Nephron progenitor cell (in vitro differentiated cells): Measurements from ENCODE around the gene HNRNPR.

Experiments used
- DNase-seq: peaks from one replicate; pipeline ENCODE4 v3.0.0; 2021
- H3K27ac Mint-ChIP-seq: 2 replicates; pipeline ENCODE4 v1.8.0; 2021; ENCODE audit warnings: mild to moderate bottlenecking, moderate library complexity, mixed read lengths
- H3K27me3 Mint-ChIP-seq: 2 replicates; pipeline ENCODE4 v1.8.0; 2021; ENCODE audit warnings: mild to moderate bottlenecking, low read depth, mixed read lengths; ENCODE audit not compliant: poor library complexity
- H3K36me3 Mint-ChIP-seq: 2 replicates; pipeline ENCODE4 v1.8.0; 2021; ENCODE audit warnings: low read depth, mixed read lengths
- H3K4me1 Mint-ChIP-seq: 2 replicates; pipeline ENCODE4 v1.8.0; 2021; ENCODE audit warnings: mixed read lengths
- H3K4me3 Mint-ChIP-seq: 2 replicates; pipeline ENCODE4 v1.8.0; 2021; ENCODE audit warnings: mild to moderate bottlenecking, moderate library complexity, mixed read lengths
- H3K9me3 Mint-ChIP-seq: 2 replicates; pipeline ENCODE4 v1.8.0; 2021; ENCODE audit warnings: mild to moderate bottlenecking, moderate library complexity, mixed read lengths
- CTCF ChIP-seq: fragments of 200-600 bp; sonication (generic); IDR thresholded peaks from 2 replicates; pipeline ENCODE4 v1.5.0; 2021; ENCODE audit warnings: antibody characterized with exemption

HNRNPR gene

GRCh38 chr1:23366146-23366545 lies 22.1 kb upstream of the HNRNPR start:
- H3K36me3 Mint-ChIP-seq = peaks cover 65% of the 10 kb centered on the region
- TF ChIP-seq CTCF = no peak
- DNase-seq = no peak
- peak overlapping the region; percentile 96 for H3K4me3 Mint-ChIP-seq
- H3K9me3 Mint-ChIP-seq = peaks cover 67% of the 10 kb centered on the region
- peaks cover 12% of the 10 kb centered on the region for H3K27me3 Mint-ChIP-seq
- H3K4me1 Mint-ChIP-seq = peaks cover 32% of the 10 kb centered on the region
- no peak overlapping the region for H3K27ac Mint-ChIP-seq

GRCh38 chr1:23362218-23362713 lies 18.2 kb upstream of the HNRNPR start:
- no peak for TF ChIP-seq CTCF
- H3K27ac Mint-ChIP-seq = no peak overlapping the region

GRCh38 chr1:23358310-23358875 lies 14.3 kb upstream of the HNRNPR start:
- no peaks in the 10 kb centered on the region for H3K4me1 Mint-ChIP-seq
- H3K4me3 Mint-ChIP-seq = no peak overlapping the region
- H3K27ac Mint-ChIP-seq = no peak overlapping the region
- no peak for DNase-seq
- H3K9me3 Mint-ChIP-seq = peaks cover 75% of the 10 kb centered on the region
- no peak for TF ChIP-seq CTCF
- peaks cover 49% of the 10 kb centered on the region for H3K27me3 Mint-ChIP-seq
- peaks cover 66% of the 10 kb centered on the region for H3K36me3 Mint-ChIP-seq

More at GRCh38 chr1:23362218-23362713, 18.2 kb upstream of the HNRNPR start:
- peaks cover 5% of the 10 kb centered on the region for H3K4me1 Mint-ChIP-seq
- no peak overlapping the region for H3K4me3 Mint-ChIP-seq
- H3K27me3 Mint-ChIP-seq = peaks cover 25% of the 10 kb centered on the region
- H3K36me3 Mint-ChIP-seq = peaks cover 95% of the 10 kb centered on the region
- peaks cover 98% of the 10 kb centered on the region for H3K9me3 Mint-ChIP-seq
- no peak for DNase-seq

GRCh38 chr1:23357138-23357908 lies 13.2 kb upstream of the HNRNPR start:
- TF ChIP-seq CTCF = no peak
- Mint-ChIP-seq H3K4me3 (no peak overlapping the region), H3K27ac (no peak overlapping the region), H3K9me3 (peaks cover 65% of the 10 kb centered on the region), H3K4me1 (no peaks in the 10 kb centered on the region), H3K36me3 (peaks cover 55% of the 10 kb centered on the region), H3K27me3 (peaks cover 54% of the 10 kb centered on the region)
- DNase-seq = no peak

- Mint-ChIP-seq H3K9me3 (peaks cover 58% of the 10 kb centered on the region), H3K27me3 (peaks cover 56% of the 10 kb centered on the region), H3K27ac (no peak overlapping the region), H3K4me3 (no peak overlapping the region), H3K36me3 (peaks cover 48% of the 10 kb centered on the region), H3K4me1 (no peaks in the 10 kb centered on the region)
- no peak for TF ChIP-seq CTCF
- no peak for DNase-seq
Observed at GRCh38 chr1:23356471-23357137, 12.5 kb upstream of the HNRNPR start.
